HepG2 (cell line): ENCODE measurements around the gene TNFSF13. TPM values are rescaled to one million over a fixed set of nuclear protein-coding genes. Genes with fewer than 3 reads are reported as not detected.
A peak's percentile ranks its signal among the peaks of the same experiment; 100 is the strongest.

Experiments used
- ARID4A ChIP-seq: sonication (generic); formaldehyde crosslinking; IDR thresholded peaks from 2 replicates; pipeline ENCODE4 v1.5.0; 2020; ENCODE audit warnings: mild to moderate bottlenecking, missing genetic modification reagents, borderline replicate concordance
- KMT2B ChIP-seq: IDR thresholded peaks from 2 replicates; pipeline ENCODE4 v1.6.1; 2016; ENCODE audit warnings: missing genetic modification reagents, missing compliant biosample characterization
- MBD4 ChIP-seq: IDR thresholded peaks from 2 replicates; pipeline ENCODE4 v1.6.1; 2012; ENCODE audit warnings: low read length, inconsistent platforms, borderline replicate concordance
- MED1 ChIP-seq: sonication (generic); formaldehyde crosslinking; IDR thresholded peaks from 2 replicates; pipeline ENCODE4 v1.4.0; 2020; ENCODE audit warnings: missing genetic modification reagents
- MTERF4 ChIP-seq: sonication (generic); formaldehyde crosslinking; IDR thresholded peaks from 2 replicates; pipeline ENCODE4 v1.8.0; 2023; ENCODE audit warnings: mild to moderate bottlenecking, missing genetic modification reagents
- PAX8 ChIP-seq: sonication (generic); formaldehyde crosslinking; IDR thresholded peaks from 2 replicates; pipeline ENCODE4 v1.8.0; 2022; ENCODE audit warnings: mild to moderate bottlenecking, missing genetic modification reagents, borderline replicate concordance
- USF2 ChIP-seq, 2 experiments: sonication (generic) in 1 of 2; formaldehyde crosslinking in 1 of 2; IDR thresholded peaks; 2 replicates each; pipeline versions ENCODE4 v1.5.1 to v1.6.1; 2011 to 2020; ENCODE audit warnings: borderline replicate concordance in 1 of 2, low read depth in 1 of 2, low read length in 1 of 2, mild to moderate bottlenecking in 1 of 2, missing genetic modification reagents in 1 of 2, moderate library complexity in 1 of 2
- XRCC5 ChIP-seq: fragments of 200-400 bp; formaldehyde crosslinking; optimal IDR thresholded peaks from 2 replicates; pipeline ENCODE3; 2017; ENCODE audit warnings: mild to moderate bottlenecking, low read length
- YEATS4 ChIP-seq: sonication (generic); formaldehyde crosslinking; IDR thresholded peaks from 2 replicates; pipeline ENCODE4 v1.4.0; 2020; ENCODE audit warnings: missing genetic modification reagents, borderline replicate concordance
- ZBTB44 ChIP-seq: sonication (generic); formaldehyde crosslinking; IDR thresholded peaks from 2 replicates; pipeline ENCODE4 v1.4.0; 2020; ENCODE audit warnings: missing genetic modification reagents
- ZMYM3 ChIP-seq: sonication (generic); formaldehyde crosslinking; IDR thresholded peaks from 2 replicates; pipeline ENCODE4 v1.5.1; 2020; ENCODE audit warnings: mild to moderate bottlenecking, missing genetic modification reagents
- ZNF350 ChIP-seq: sonication (generic); formaldehyde crosslinking; IDR thresholded peaks from 2 replicates; pipeline ENCODE4 v1.4.0; 2020; ENCODE audit warnings: mild to moderate bottlenecking, low read depth, missing genetic modification reagents, borderline replicate concordance
- ZNF431 ChIP-seq: sonication (generic); formaldehyde crosslinking; IDR thresholded peaks from 2 replicates; pipeline ENCODE4 v1.9.0; 2022; ENCODE audit warnings: missing genetic modification reagents, low read depth, mild to moderate bottlenecking, borderline replicate concordance
- ZNF552 ChIP-seq: sonication (generic); formaldehyde crosslinking; IDR thresholded peaks from 2 replicates; pipeline ENCODE4 v1.9.0; 2022; ENCODE audit warnings: missing genetic modification reagents, mild to moderate bottlenecking, borderline replicate concordance
- ZNF770 ChIP-seq: sonication (generic); formaldehyde crosslinking; IDR thresholded peaks from 2 replicates; pipeline ENCODE4 v1.5.0; 2020; ENCODE audit warnings: mild to moderate bottlenecking, missing genetic modification reagents
- ZNF878 ChIP-seq: sonication (generic); formaldehyde crosslinking; IDR thresholded peaks from 2 replicates; pipeline ENCODE4 v1.8.1; 2023; ENCODE audit warnings: mild to moderate bottlenecking, missing genetic modification reagents, moderate library complexity
- ZSCAN29 ChIP-seq: sonication (generic); formaldehyde crosslinking; conservative IDR thresholded peaks from 2 replicates; pipeline ENCODE4 v1.4.0; 2020; ENCODE audit warnings: mild to moderate bottlenecking, missing genetic modification reagents
- polyA plus RNA-seq, 8 experiments: library from polyadenylated mRNA; depleted of rRNA in 3 of 8; stranded (reverse) in 7 of 8; unstranded in 1 of 8; fragments of >200 nt; fragmentation: Illumina TruSeq in 4 of 8; extraction: Trizol in 4 of 8; gene quantifications; 2 replicates each; pipeline versions ENCODE4 v1.2.1 to v1.2.3, GENCODE V29; 2011 to 2016; ENCODE audit warnings: low read depth in 4 of 8, missing spikeins in 1 of 8, mixed read lengths in 1 of 8; ENCODE audit not compliant: insufficient read depth in 1 of 8
- total RNA-seq, 5 experiments: library from RNA; depleted of rRNA; stranded (reverse); fragments of >200 nt; fragmentation: Illumina TruSeq; extraction: Trizol; gene quantifications; 2 replicates each; pipeline ENCODE4 v1.2.3, GENCODE V29; 2016; ENCODE audit warnings: low read depth in 1 of 5

TNFSF13 gene
- total and polyA plus RNA-seq, 2 of the 13 experiments (the other 11 are each of a cell fraction or from before 2014, with no cell fraction given) = 2.5 to 3.3 TPM

GRCh38 chr17:7561028-7561575 lies 2.6 kb downstream of the TNFSF13 start (continued):
- TF ChIP-seq MTERF4 (CRISPR knock-in tag) (peak; percentile 49; the same call in 1 of the 2 replicates), XRCC5 (peak; percentile 79), YEATS4 (CRISPR knock-in tag) (no peak; the same call in 1 of the 2 replicates), ZNF770 (CRISPR knock-in tag) (no peak), ZMYM3 (CRISPR knock-in tag) (no peak), ZNF350 (CRISPR knock-in tag) (peak; percentile 63; the same call in 1 of the 2 replicates), MBD4 (no peak), PAX8 (CRISPR knock-in tag) (no peak), ZBTB44 (CRISPR knock-in tag) (no peak), ZNF552 (no peak), ZNF431 (CRISPR knock-in tag) (no peak), USF2 (IDR thresholded peaks at IDR 0.05; ENCODE audit: low read depth, low read length) (no peak), USF2 (CRISPR knock-in tag; IDR thresholded peaks at IDR 0.05; ENCODE audit: borderline replicate concordance) (no peak), ZNF878 (CRISPR knock-in tag) (no peak), KMT2B (no peak), ZSCAN29 (0 out of 2 replicates have a peak, but pooled peaks have one; percentile 4), ARID4A (CRISPR knock-in tag) (peak; percentile 57; the same call in 1 of the 2 replicates), MED1 (CRISPR knock-in tag) (0 out of 2 replicates have a peak, but pooled peaks have one; percentile 25)
